ENCODE data around the gene GPS1.

Gene GPS1

DNA sequence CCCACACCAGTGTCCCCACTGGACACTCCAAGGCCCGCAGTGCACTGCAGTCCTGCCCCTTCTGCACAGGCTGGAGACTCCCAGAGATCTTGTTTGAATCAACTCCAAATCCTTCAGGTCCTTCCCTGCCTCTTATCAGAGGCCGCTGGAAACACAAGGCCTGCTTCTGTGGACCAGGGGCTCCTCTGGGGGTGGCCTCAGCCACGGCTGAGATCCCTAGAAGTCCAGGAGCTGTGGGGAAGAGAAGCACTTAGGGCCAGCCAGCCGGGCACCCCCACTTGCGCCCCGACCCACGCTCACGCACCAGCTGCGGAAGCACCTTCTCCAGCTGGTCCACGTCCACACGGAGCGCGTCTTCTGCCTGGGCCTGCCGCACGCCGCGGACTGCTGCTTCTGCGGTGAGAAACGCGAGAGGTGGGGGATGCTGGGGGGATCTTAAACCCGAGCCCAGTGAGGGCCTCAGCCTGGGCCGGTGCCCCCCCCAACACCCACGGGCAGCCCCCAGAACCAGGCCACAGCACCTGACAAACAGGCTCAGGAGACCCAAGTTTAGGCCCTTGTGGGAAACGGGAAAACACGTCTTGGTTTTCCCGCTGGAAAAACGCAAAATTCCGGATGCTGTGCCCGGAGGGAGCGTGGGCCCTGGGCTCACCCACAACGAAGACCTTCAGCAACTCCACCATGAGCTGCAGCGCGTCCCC lies 32.6 kb upstream of the GPS1 start:
- no peak overlapping the region for H3K27ac ChIP-seq (ENCODE audit: low read depth, low read length)
- H2AFZ ChIP-seq (ENCODE audit: insufficient read depth, low read length, poor library complexity) = no peak overlapping the region
- peaks cover 3% of the 10 kb centered on the region for H3K9me3 ChIP-seq (ENCODE audit: insufficient read depth, low read depth, low read length)
- no peak overlapping the region for H3K4me3 ChIP-seq (ENCODE audit: low read depth, low read length)
- H2BK5ac ChIP-seq (ENCODE audit: low read depth, low read length, poor library complexity) = no peak overlapping the region
- no peak overlapping the region for H3K4me2 ChIP-seq (ENCODE audit: low read length)
- H3K4ac ChIP-seq (ENCODE audit: low read depth, low read length) = no peak overlapping the region
- no peak overlapping the region for H4K91ac ChIP-seq (ENCODE audit: low read depth, low read length)
- H4K8ac ChIP-seq (ENCODE audit: low read depth, low read length) = no peak overlapping the region
- no CpG with 5 or more reads among the region's 33 CpGs for WGBS (ENCODE audit: extremely low coverage, insufficient coverage, insufficient read length)
- H4K12ac ChIP-seq (ENCODE audit: low read depth, low read length) = no peak overlapping the region
- H3K79me2 ChIP-seq (ENCODE audit: control insufficient read depth, insufficient read depth, low read length, poor library complexity) = peaks cover 8% of the 10 kb centered on the region
- H3K14ac ChIP-seq (ENCODE audit: low read length) = no peak overlapping the region
- no peak overlapping the region for H2BK12ac ChIP-seq (ENCODE audit: low read length)
- DNase-seq = no peak
- H3K18ac ChIP-seq (ENCODE audit: low read length) = no peak overlapping the region
- no peak overlapping the region for H2AK5ac ChIP-seq (ENCODE audit: low read length)
- H3K23ac ChIP-seq (ENCODE audit: low read length) = no peak overlapping the region
- H3K36me3 ChIP-seq (ENCODE audit: control insufficient read depth in 1 of 2, insufficient read depth in 2 of 2, low read length in 2 of 2) = peaks cover 17 to 18% of the 10 kb centered on the region in 2 experiments
- peaks cover 15 to 16% of the 10 kb centered on the region in 2 experiments for H3K4me1 ChIP-seq (ENCODE audit: control insufficient read depth in 1 of 2, insufficient read depth in 2 of 2, low read length in 2 of 2)
- no peak overlapping the region for H2BK120ac ChIP-seq (ENCODE audit: insufficient read depth, low read length, poor library complexity)
- no peaks in the 10 kb centered on the region for H3K27me3 ChIP-seq (ENCODE audit: insufficient read depth, low read length)
- peaks cover 6% of the 10 kb centered on the region for H3K79me1 ChIP-seq (ENCODE audit: low read length)
- no peak overlapping the region for H3K9ac ChIP-seq (ENCODE audit: low read length)

DNA sequence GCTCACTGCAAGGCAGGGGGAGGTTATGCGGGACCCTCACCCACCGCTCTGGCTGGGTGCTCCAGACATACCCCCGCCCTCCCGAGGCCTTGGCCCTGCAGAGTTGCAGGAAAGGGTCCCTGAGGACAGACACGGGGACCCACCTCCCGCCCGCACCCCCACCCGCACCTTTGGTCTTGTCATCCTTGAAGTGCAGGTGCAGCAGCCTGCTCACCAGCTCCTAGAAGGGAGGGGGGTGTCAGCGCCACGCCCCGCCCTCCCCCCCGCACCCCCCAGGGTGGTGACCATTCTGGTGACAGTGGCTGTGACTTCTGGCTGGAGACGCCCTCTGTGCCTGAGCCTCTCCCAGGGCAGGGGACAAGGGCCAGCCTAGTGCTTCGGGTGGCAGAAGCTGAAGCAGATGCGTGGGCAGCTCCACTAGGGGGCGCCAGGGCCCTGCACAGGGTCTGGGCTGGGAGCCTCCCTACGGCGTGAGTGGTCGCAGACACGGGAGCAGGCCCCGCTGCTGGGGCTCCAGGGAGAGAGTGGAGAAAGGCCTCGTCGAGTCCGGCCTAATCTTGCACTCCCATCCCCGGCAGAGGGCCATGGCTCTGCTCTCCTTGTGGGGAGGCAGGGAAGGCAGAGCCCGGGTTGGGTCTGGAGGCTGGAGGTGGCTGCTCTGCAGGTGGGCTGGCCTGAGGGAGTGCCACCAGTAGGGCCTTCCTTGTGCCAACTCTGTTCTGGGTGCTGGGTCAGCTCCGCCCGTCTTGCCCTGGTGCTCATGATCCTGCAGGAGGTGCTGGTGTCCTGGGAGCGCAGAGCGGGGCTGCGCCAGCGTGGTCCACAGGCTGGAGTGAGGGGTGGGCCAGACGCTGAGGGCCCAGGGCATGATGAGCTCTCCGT lies 31.8 kb upstream of the GPS1 start:
- Histone ChIP-seq H3K4ac (ENCODE audit: low read depth, low read length) (no peak overlapping the region), H3K79me1 (ENCODE audit: low read length) (peaks cover 6% of the 10 kb centered on the region), H4K8ac (ENCODE audit: low read depth, low read length) (no peak overlapping the region), H3K14ac (ENCODE audit: low read length) (no peak overlapping the region), H3K4me3 (ENCODE audit: low read depth, low read length) (peak overlapping the region; percentile 8), H2AK5ac (ENCODE audit: low read length) (no peak overlapping the region), H3K4me1 (ENCODE audit: control insufficient read depth in 1 of 2, insufficient read depth in 2 of 2, low read length in 2 of 2) (peaks cover 18 to 19% of the 10 kb centered on the region in 2 experiments), H3K9ac (ENCODE audit: low read length) (no peak overlapping the region), H3K18ac (ENCODE audit: low read length) (no peak overlapping the region), H3K9me3 (ENCODE audit: insufficient read depth, low read depth, low read length) (peaks cover 3% of the 10 kb centered on the region), H2AFZ (ENCODE audit: insufficient read depth, low read length, poor library complexity) (no peak overlapping the region), H2BK12ac (ENCODE audit: low read length) (no peak overlapping the region), H3K4me2 (ENCODE audit: low read length) (no peak overlapping the region), H4K12ac (ENCODE audit: low read depth, low read length) (no peak overlapping the region), H3K27me3 (ENCODE audit: insufficient read depth, low read length) (no peaks in the 10 kb centered on the region), H2BK120ac (ENCODE audit: insufficient read depth, low read length, poor library complexity) (no peak overlapping the region), H3K79me2 (ENCODE audit: control insufficient read depth, insufficient read depth, low read length, poor library complexity) (peaks cover 8% of the 10 kb centered on the region), H2BK5ac (ENCODE audit: low read depth, low read length, poor library complexity) (no peak overlapping the region), H3K23ac (ENCODE audit: low read length) (no peak overlapping the region), H3K36me3 (ENCODE audit: control insufficient read depth in 1 of 2, insufficient read depth in 2 of 2, low read length in 2 of 2) (peaks cover 14 to 18% of the 10 kb centered on the region in 2 experiments), H3K27ac (ENCODE audit: low read depth, low read length) (no peak overlapping the region), H4K91ac (ENCODE audit: low read depth, low read length) (no peak overlapping the region)
- no CpG with 5 or more reads among the region's 34 CpGs for WGBS (ENCODE audit: extremely low coverage, insufficient coverage, insufficient read length)
- DNase-seq = peak in 1 of 2 donors; percentile 73

DNA sequence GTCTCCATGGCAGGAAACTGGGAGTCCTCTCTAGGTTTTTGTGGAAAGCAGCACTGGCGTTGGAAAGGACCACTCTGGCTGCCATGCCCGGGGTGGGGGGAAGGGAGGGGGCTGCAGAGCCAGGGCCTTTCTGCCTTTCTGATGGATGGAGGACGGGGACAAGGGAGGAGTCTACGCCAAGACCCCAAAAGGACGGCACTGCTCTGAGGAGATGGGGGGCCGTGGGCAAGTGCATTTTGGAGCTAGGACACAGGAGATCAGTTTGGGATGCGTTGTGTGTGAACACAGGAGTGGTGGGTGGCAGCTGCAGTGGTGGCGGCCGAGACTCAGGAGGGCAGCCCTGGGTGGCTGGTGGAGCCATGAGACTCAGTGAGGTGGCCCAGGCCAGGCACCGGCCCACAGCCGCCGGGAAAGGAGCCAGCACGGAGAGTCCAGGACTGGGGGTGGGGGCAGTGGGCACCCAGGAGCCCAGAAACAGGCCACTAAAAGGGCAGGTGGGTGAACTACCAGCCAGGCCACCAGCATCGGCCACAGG lies 31.1 kb upstream of the GPS1 start:
- H3K27me3 ChIP-seq (ENCODE audit: insufficient read depth, low read length) = no peaks in the 10 kb centered on the region
- H3K27ac ChIP-seq (ENCODE audit: low read depth, low read length) = no peak overlapping the region
- H4K8ac ChIP-seq (ENCODE audit: low read depth, low read length) = no peak overlapping the region
- H3K4me3 ChIP-seq (ENCODE audit: low read depth, low read length) = no peak overlapping the region
- no peak overlapping the region for H4K12ac ChIP-seq (ENCODE audit: low read depth, low read length)
- peaks cover 3% of the 10 kb centered on the region for H3K9me3 ChIP-seq (ENCODE audit: insufficient read depth, low read depth, low read length)
- peaks cover 8% of the 10 kb centered on the region for H3K79me2 ChIP-seq (ENCODE audit: control insufficient read depth, insufficient read depth, low read length, poor library complexity)
- no peak overlapping the region for H3K18ac ChIP-seq (ENCODE audit: low read length)
- no peak for DNase-seq
- H3K23ac ChIP-seq (ENCODE audit: low read length) = no peak overlapping the region
- no peak overlapping the region for H2BK5ac ChIP-seq (ENCODE audit: low read depth, low read length, poor library complexity)
- no peak overlapping the region for H3K9ac ChIP-seq (ENCODE audit: low read length)
- H3K14ac ChIP-seq (ENCODE audit: low read length) = no peak overlapping the region
- no peak overlapping the region for H2BK12ac ChIP-seq (ENCODE audit: low read length)
- no peak overlapping the region for H2BK120ac ChIP-seq (ENCODE audit: insufficient read depth, low read length, poor library complexity)
- no peak overlapping the region for H4K91ac ChIP-seq (ENCODE audit: low read depth, low read length)
- H3K4me2 ChIP-seq (ENCODE audit: low read length) = no peak overlapping the region
- no peak overlapping the region for H3K4ac ChIP-seq (ENCODE audit: low read depth, low read length)
- H3K79me1 ChIP-seq (ENCODE audit: low read length) = peaks cover 6% of the 10 kb centered on the region
- no peak overlapping the region for H2AFZ ChIP-seq (ENCODE audit: insufficient read depth, low read length, poor library complexity)
- H3K4me1 ChIP-seq (ENCODE audit: control insufficient read depth in 1 of 2, insufficient read depth in 2 of 2, low read length in 2 of 2) = peaks cover 18 to 19% of the 10 kb centered on the region in 2 experiments
- no CpG with 5 or more reads among the region's 14 CpGs for WGBS (ENCODE audit: extremely low coverage, insufficient coverage, insufficient read length)
- peaks cover 14 to 18% of the 10 kb centered on the region in 2 experiments for H3K36me3 ChIP-seq (ENCODE audit: control insufficient read depth in 1 of 2, insufficient read depth in 2 of 2, low read length in 2 of 2)
- H2AK5ac ChIP-seq (ENCODE audit: low read length) = no peak overlapping the region

DNA sequence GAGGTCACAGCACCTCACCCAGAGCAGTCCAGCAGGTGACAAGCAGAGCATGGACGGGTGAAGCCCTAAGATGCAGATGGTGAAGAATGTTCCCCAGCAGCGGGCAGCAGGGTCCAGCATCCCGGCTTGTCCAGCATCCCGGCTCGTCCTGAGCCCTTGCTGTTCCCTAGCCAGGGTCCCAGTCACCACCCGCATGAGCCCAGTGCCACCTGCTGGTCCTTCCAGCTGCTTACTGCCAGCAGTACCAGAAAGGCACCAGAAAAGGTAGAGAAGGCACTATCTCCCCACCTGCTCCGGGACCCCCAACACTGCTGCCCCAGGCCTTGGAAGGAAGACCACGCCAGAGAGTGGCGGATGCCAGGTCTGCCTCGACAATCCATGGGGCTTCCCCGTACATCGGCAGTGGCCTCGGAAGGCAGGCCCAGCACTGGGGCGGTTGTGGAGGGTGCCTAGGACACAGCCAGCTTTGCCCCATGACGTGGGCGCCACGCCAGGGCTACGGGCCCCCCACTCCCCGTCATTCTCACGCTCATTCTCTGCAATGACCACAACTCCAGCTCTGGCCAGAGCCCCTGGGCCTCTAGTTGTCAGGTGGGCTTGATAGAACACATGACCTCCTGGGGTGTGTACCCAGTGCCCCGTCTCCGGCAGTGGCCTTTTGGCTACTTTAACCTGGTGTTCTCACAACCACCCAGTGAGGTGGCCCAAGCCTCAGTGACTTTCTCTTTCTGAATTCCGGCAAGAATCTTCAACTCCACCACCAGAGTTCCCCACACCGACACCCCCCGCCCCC lies 30.4 kb upstream of the GPS1 start:
- peaks cover 8% of the 10 kb centered on the region for H3K79me2 ChIP-seq (ENCODE audit: control insufficient read depth, insufficient read depth, low read length, poor library complexity)

More for the DNA sequence above, 30.4 kb upstream of the GPS1 start:
- peaks cover 14 to 18% of the 10 kb centered on the region in 2 experiments for H3K36me3 ChIP-seq (ENCODE audit: control insufficient read depth in 1 of 2, insufficient read depth in 2 of 2, low read length in 2 of 2)
- H3K4me2 ChIP-seq (ENCODE audit: low read length) = peak overlapping the region; percentile 89
- no peak overlapping the region for H3K27ac ChIP-seq (ENCODE audit: low read depth, low read length)
- no CpG with 5 or more reads among the region's 25 CpGs for WGBS (ENCODE audit: extremely low coverage, insufficient coverage, insufficient read length)
- no peak overlapping the region for H4K91ac ChIP-seq (ENCODE audit: low read depth, low read length)
- H3K27me3 ChIP-seq (ENCODE audit: insufficient read depth, low read length) = no peaks in the 10 kb centered on the region
- no peak overlapping the region for H2BK12ac ChIP-seq (ENCODE audit: low read length)
- no peak overlapping the region for H3K9ac ChIP-seq (ENCODE audit: low read length)
- H3K4me1 ChIP-seq (ENCODE audit: control insufficient read depth in 1 of 2, insufficient read depth in 2 of 2, low read length in 2 of 2) = peaks cover 18 to 19% of the 10 kb centered on the region in 2 experiments
- H2BK5ac ChIP-seq (ENCODE audit: low read depth, low read length, poor library complexity) = no peak overlapping the region
- no peak overlapping the region for H3K4me3 ChIP-seq (ENCODE audit: low read depth, low read length)
- no peak overlapping the region for H3K4ac ChIP-seq (ENCODE audit: low read depth, low read length)
- H3K9me3 ChIP-seq (ENCODE audit: insufficient read depth, low read depth, low read length) = peaks cover 3% of the 10 kb centered on the region
- peak; percentile 93 to 94 for DNase-seq
- H3K79me1 ChIP-seq (ENCODE audit: low read length) = peaks cover 6% of the 10 kb centered on the region
- no peak overlapping the region for H2AK5ac ChIP-seq (ENCODE audit: low read length)
- H2BK120ac ChIP-seq (ENCODE audit: insufficient read depth, low read length, poor library complexity) = no peak overlapping the region
- H2AFZ ChIP-seq (ENCODE audit: insufficient read depth, low read length, poor library complexity) = no peak overlapping the region
- H4K8ac ChIP-seq (ENCODE audit: low read depth, low read length) = no peak overlapping the region
- H3K18ac ChIP-seq (ENCODE audit: low read length) = no peak overlapping the region
- no peak overlapping the region for H4K12ac ChIP-seq (ENCODE audit: low read depth, low read length)
- no peak overlapping the region for H3K23ac ChIP-seq (ENCODE audit: low read length)
- no peak overlapping the region for H3K14ac ChIP-seq (ENCODE audit: low read length)
